NB4 (cell line): ENCODE data around the gene DCTN2.
"Not testable (repeated sequence)": the region's sequence is repeated elsewhere in the genome, so short reads cannot be mapped to it uniquely, and the experiment has no call there.

Experiments
- DNase-seq: peaks from one replicate; pipeline ENCODE4 v3.0.0; 2010; ENCODE audit warnings: low read depth
- H3K4me3 ChIP-seq: one replicate; pipeline ENCODE4 v1.5.1; 2011; ENCODE audit warnings: mild to moderate bottlenecking, low read depth, low read length, moderate library complexity
- CTCF ChIP-seq: IDR thresholded peaks from one replicate; pipeline ENCODE4 v1.5.1; 2012; ENCODE audit warnings: low read depth, low read length
- MAX ChIP-seq: IDR thresholded peaks from 2 replicates; pipeline ENCODE4 v1.6.1; 2011; ENCODE audit warnings: low read depth, low read length
- MYC ChIP-seq: IDR thresholded peaks from 2 replicates; pipeline ENCODE4 v1.6.1; 2011; ENCODE audit warnings: low read depth, low read length
- POLR2A ChIP-seq: IDR thresholded peaks from 2 replicates; pipeline ENCODE4 v1.6.1; 2011; ENCODE audit warnings: mild to moderate bottlenecking; ENCODE audit not compliant: insufficient read length; ENCODE audit errors: extremely low read depth

DCTN2 gene

GRCh38 chr12:57511588-57512325 lies 35.2 kb downstream of the DCTN2 start:
- H3K4me3 ChIP-seq, result no peak overlapping the region
- no peak for DNase-seq
- no peak for TF ChIP-seq MAX
- no peak for TF ChIP-seq POLR2A

GRCh38 chr12:57511161-57511560 lies 35.8 kb downstream of the DCTN2 start:
- TF ChIP-seq MAX (no peak), MYC (no peak), CTCF (no peak), POLR2A (no peak)
- no peak overlapping the region for H3K4me3 ChIP-seq
- no peak for DNase-seq

GRCh38 chr12:57507796-57508195 lies 39.2 kb downstream of the DCTN2 start:
- H3K4me3 ChIP-seq, DNase-seq: not testable (repeated sequence)

GRCh38 chr12:57506541-57506940 lies 40.5 kb downstream of the DCTN2 start:
- H3K4me3 ChIP-seq, DNase-seq: not testable (repeated sequence)

- DNase-seq, H3K4me3 ChIP-seq: not testable (repeated sequence)
Observed at GRCh38 chr12:57502311-57502969, 44.6 kb downstream of the DCTN2 start.

- H3K4me3 ChIP-seq, result no peak overlapping the region
- TF ChIP-seq MYC (no peak), MAX (no peak), POLR2A (no peak), CTCF (no peak)
- DNase-seq, result no peak
Observed at GRCh38 chr12:57500213-57500612, 46.8 kb downstream of the DCTN2 start.

- DNase-seq, result no peak
- TF ChIP-seq MYC (no peak), MAX (no peak), POLR2A (no peak), CTCF (no peak)
- no peak overlapping the region for H3K4me3 ChIP-seq
Observed at GRCh38 chr12:57498571-57498970, 48.4 kb downstream of the DCTN2 start.

GRCh38 chr12:57498132-57498502 lies 48.9 kb downstream of the DCTN2 start:
- no peak overlapping the region for H3K4me3 ChIP-seq
- DNase-seq, result no peak
- TF ChIP-seq POLR2A (no peak), CTCF (no peak), MYC (no peak), MAX (no peak)
